Mononuclear cell (primary cell): ENCODE data around the gene USP50. TPM values are rescaled to one million over a fixed set of nuclear protein-coding genes. Genes with fewer than 3 reads are reported as not detected.
"Not testable (repeated sequence)": the region's sequence is repeated elsewhere in the genome, so short reads cannot be mapped to it uniquely, and the experiment has no call there.

Experiments used
- H3K27me3 ChIP-seq: 2 replicates; pipeline ENCODE4 v1.6.0; 2011; ENCODE audit warnings: low read length, control low read depth; ENCODE audit not compliant: insufficient read depth
- H3K4me1 ChIP-seq: 2 replicates; pipeline ENCODE4 v1.5.1; 2011; ENCODE audit warnings: mild to moderate bottlenecking, low read length, control low read depth; ENCODE audit not compliant: insufficient read depth
- H3K4me3 ChIP-seq: 2 replicates; pipeline ENCODE4 v1.5.1; 2011; ENCODE audit warnings: mild to moderate bottlenecking, low read length, moderate library complexity
- H3K9me3 ChIP-seq: 2 replicates; pipeline ENCODE4 v1.5.1; 2011; ENCODE audit warnings: low read depth, mild to moderate bottlenecking, control low read depth, low read length
- total RNA-seq: library from RNA; depleted of rRNA; stranded (reverse); fragments of >200 nt; gene quantifications from one replicate; pipeline ENCODE4 v1.2.3, GENCODE V29; 2012

USP50 gene
- 0.73 TPM for total RNA-seq

DNA sequence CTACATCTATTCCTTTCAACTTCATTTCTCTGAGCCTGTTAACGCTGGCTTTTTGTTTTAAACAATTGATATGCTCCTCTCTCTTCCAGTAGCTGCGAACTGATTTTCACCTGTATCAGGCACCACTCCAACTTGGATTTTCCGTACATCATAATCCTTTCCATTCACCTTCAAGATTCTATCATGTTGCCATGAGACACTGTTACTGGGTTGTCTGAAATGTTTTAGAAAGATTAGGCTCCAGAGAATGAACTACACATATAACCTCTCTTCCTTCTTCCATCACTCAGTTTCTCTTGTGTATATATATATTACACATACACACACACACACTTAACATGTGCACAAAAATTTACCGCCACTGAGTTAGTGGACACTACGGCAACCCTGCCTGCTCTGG is at the start of gene USP50:
Gene USP50 (minus strand): TSS at position 101 of the 400 bp plus-strand sequence. CDS start 141 bp downstream, outside the sequence.
- H3K27me3 ChIP-seq, result no peaks in the 10 kb centered on the region
- no peaks in the 10 kb centered on the region for H3K9me3 ChIP-seq
- H3K4me3 ChIP-seq, result no peak within 1 kb of the TSS
- H3K4me1 ChIP-seq, result no peaks in the 10 kb centered on the region

DNA sequence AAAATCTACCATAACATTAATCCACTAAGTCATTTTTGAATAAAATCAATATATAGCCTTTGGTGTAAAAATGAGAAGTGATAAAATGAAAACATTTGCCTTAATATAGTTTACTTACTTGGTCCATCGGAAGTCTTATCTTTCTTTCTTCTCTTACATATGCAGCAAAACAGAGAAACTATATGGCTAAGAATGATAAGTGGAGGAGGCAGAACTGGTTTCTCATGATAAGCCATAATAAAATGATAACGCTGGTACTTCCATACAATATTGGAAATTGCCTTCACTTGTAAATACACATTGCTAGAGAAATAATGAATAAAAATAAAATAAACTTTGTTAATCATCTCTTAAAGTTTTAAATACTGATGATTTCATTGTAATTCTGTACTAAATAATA is 47.8 kb upstream of the USP50 start:
- H3K27me3 ChIP-seq, result no peaks in the 10 kb centered on the region
- H3K9me3 ChIP-seq, result no peaks in the 10 kb centered on the region
- H3K4me1 ChIP-seq, result no peaks in the 10 kb centered on the region
- H3K4me3 ChIP-seq, result no peak overlapping the region

DNA sequence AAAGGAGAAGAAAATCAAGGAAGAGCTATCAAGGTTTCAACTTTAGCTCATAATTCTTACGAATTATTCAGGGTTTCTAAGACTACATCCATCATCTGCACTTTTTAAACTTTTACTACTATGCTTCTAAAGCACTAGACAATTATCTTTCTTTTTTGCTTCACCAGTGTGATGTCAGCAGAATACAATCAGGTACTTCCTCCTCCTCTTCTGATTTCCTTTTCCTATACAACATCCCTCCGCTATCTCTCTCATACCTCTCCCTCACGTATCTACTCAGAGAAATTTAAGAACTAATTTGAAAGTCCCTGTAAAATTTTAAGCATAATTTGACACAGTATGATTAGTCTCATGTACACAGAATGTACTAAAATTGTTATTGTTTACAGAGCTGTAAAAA is 47.3 kb upstream of the USP50 start:
- H3K4me1 ChIP-seq, result no peaks in the 10 kb centered on the region
- H3K4me3 ChIP-seq, result no peak overlapping the region
- no peaks in the 10 kb centered on the region for H3K9me3 ChIP-seq
- no peaks in the 10 kb centered on the region for H3K27me3 ChIP-seq

DNA sequence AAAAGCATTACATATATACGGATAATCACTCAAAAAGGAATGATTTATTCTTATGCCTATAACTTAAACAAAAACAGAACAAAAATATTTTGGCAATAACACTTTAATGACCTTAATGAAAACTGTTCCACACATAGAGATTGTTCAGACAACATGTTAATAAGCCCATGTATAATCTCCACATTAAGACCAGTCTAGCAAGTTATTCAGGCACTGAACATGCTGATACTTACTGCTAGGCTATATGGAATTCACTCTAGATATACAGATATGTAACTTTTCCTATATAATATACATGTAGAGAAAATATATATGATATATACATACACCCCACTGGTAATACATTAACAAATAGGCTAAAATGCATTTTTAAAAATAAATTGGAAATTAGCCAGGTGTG is 43.8 kb upstream of the USP50 start:
- no peaks in the 10 kb centered on the region for H3K27me3 ChIP-seq
- H3K4me1 ChIP-seq, result no peaks in the 10 kb centered on the region
- H3K4me3 ChIP-seq, result no peak overlapping the region
- H3K9me3 ChIP-seq, result no peaks in the 10 kb centered on the region

DNA sequence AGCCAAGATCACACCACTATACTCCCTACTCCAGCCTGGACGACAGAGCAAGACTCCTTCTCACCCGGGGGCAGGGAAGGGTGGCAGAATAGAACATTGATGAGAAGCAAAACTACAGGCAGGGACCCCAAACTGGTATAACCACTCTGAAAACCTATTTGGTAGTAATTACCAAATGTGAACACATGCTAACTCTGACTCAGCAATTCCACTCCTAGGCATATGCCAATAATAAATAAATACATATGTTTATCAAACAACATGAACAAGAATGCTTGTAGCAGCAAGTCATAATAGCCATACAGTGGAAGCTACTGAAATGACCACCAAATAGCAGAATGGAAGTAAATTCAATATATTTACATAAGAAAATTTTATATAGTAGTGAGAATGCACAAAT is 31.0 kb upstream of the USP50 start:
- Histone ChIP-seq H3K4me3 (no peak overlapping the region), H3K27me3 (no peaks in the 10 kb centered on the region), H3K4me1 (peaks cover 27% of the 10 kb centered on the region), H3K9me3 (no peaks in the 10 kb centered on the region)

DNA sequence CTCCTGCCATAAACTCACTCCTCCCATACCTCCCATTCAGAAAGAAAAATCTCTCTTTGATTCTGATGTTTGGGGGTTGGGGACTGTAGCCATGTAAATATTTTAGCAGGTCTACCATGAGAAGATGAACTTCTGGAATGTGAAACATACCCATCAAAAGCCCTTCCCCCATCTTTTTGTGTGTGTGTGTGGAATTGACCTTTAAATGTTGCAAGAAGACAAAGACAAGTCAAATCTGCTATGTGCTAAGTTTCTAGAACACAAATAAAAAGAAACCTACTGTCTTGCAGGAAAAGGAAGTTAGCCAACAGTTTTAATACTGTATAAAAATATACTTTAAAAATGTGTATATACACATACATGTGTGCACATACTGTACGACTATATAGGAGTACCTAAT is 29.7 kb upstream of the USP50 start:
- no peak overlapping the region for H3K4me3 ChIP-seq
- peaks cover 32% of the 10 kb centered on the region for H3K4me1 ChIP-seq
- H3K9me3 ChIP-seq, result no peaks in the 10 kb centered on the region
- H3K27me3 ChIP-seq, result no peaks in the 10 kb centered on the region

DNA sequence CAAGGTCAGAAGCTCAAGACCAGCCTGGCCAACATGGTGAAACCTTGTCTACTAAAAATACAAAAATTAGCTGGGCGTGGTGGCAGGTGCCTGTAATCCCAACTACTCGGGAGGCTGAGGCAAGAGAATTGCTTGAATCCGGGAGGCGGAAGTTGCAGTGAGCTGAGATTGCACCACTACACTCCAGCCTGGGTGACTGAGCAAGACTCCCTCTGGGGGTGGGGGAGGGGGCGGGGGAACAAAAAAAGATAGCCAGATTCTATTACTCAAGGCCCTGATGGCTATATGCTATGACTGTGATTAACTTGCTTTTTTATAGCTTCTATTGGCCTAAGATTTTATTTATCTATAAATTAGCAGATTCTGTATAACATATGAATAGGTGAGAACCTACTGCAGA is 27.4 kb upstream of the USP50 start:
- not testable (repeated sequence) for H3K9me3 ChIP-seq, H3K4me3 ChIP-seq, H3K27me3 ChIP-seq
- H3K4me1 ChIP-seq, result peaks cover 32% of the 10 kb centered on the region

DNA sequence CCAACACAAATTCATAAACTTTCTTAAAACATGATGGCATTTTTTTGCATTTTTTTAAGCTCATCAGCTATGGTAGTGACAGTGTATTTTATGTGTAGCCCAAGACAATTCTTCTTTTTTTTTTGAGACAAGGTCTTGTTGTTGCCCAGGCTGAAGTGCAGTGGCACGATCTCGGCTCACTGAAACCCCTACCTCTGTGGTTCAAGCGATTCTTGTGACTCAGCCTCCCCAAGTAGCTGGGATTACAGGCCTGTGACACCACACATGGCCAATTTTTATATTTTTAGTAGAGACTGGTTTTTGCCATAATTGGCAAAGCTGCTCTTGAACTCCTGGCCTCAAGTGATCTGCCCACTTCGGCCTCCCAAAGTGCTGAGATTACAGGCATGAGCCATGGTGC is 17.3 kb upstream of the USP50 start:
- H3K27me3 ChIP-seq, result no peaks in the 10 kb centered on the region
- no peak overlapping the region for H3K4me3 ChIP-seq
- no peaks in the 10 kb centered on the region for H3K4me1 ChIP-seq
- H3K9me3 ChIP-seq, result no peaks in the 10 kb centered on the region

DNA sequence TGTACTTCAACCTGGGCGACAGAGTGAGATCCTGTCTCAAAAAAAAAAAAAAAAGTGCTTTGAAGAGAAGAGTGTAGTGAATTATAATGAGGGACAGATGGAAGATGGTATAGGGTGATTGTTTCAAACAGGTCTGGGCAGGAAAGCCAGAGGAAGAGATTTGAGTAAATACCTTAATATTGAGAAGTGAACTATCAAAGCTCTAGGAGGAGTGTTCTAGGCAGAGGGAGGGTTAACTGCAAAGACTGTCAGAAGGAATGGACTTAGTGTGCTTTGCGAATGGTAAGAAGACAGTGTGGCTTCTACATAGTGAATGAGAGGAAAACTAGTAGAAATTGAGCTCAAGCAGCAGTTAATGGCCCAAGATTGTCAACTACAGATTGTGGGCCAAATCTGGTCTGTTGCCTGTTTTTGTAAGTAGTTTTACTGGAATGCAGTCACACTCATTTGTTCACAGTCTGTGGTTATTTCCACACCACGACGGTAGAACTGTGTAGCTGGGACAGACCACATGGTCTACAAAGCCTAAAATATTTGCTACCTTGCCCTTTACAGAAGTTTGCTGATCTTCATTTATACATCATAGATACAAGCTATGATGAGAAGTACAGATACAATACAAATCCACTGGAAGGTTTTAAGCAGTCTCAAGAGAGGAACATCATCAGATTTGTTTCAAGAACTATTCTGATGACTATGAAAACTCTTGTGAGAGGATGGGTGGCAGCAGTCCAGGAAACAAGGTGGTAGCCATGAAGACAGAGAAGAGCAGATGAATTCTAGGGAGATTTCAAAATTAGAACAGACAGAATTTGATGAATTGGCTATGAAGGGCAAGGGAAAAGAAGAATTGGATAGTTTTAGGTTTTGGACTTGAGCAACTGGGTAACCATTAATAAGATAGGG is 16.5 kb upstream of the USP50 start:
- H3K4me3 ChIP-seq, result no peak overlapping the region
- H3K9me3 ChIP-seq, result no peaks in the 10 kb centered on the region
- H3K4me1 ChIP-seq, result no peaks in the 10 kb centered on the region
- H3K27me3 ChIP-seq, result no peaks in the 10 kb centered on the region

DNA sequence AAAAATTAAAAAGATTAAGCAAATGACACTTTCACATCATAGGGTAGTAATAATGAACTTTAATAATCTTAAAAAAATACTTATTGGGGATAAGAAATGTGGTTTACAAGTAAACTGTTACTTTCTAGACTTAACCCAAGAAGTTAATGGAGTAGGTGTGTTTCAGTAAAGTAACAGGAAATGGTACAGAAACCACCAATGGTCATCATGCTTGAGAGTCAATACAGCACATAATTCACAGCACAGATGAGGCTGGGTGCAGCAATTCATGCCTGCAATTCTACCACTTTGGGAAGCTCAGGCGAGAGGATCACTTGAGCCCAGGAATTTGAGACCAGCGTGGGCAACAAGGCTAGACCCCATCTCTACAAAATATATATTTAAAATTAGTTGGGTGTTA is 11.5 kb upstream of the USP50 start:
- no peaks in the 10 kb centered on the region for H3K9me3 ChIP-seq
- no peaks in the 10 kb centered on the region for H3K27me3 ChIP-seq
- no peaks in the 10 kb centered on the region for H3K4me1 ChIP-seq
- H3K4me3 ChIP-seq, result no peak overlapping the region

DNA sequence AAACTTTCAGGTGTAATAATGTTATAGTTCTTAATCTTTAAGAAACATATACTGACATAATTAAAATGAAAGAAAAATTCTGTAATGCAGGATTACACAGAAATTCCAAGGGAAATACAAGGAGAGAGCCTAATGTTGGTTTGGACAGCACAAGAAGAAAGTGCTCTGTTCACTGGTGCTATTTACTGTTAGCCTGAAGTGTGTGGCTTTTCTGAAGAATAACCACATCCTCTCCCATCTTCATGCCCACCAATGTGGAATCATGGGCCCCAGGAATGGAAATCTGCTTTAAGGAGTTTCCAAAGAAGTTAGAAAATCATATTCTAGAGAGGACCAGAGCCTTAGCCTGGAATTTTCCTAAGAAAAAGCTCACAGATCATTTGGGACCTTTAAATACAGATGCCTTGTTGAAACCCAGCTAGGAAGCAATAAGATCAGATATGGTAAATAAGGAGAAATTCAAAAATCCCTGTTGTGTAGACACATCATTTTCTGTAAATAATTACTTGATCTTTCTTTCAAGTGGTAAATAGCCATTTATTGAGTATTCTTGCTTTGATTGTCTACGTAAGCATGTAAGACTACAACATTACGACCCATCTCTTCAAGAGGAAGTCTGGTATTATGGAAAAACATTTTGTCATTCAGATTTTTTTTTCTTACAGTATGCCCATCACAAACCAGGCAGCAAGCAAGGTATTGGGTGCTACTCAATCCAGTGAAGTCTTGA is 10.3 kb upstream of the USP50 start:
- Histone ChIP-seq H3K27me3 (no peaks in the 10 kb centered on the region), H3K4me3 (no peak overlapping the region), H3K4me1 (no peaks in the 10 kb centered on the region), H3K9me3 (no peaks in the 10 kb centered on the region)

DNA sequence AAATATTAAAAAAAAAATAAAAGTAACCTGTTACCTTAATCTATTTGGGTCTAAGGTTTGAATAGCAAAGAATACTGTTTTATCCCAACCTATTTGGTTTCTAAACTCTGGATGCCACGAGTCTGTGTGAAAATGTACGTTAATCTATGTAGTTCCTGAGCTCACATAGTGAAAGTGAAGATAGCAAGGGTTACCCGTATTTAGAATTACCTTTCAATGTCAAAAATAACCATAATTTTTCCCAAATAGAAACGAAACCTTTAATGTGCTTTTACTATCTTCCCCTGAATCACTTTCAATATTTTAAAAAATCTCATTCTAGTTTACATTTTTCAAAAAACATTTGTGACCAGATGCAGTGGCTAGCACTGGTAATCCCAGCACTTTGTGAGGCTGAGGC is 5.8 kb upstream of the USP50 start:
- H3K4me1 ChIP-seq, result no peaks in the 10 kb centered on the region
- H3K27me3 ChIP-seq, result no peaks in the 10 kb centered on the region
- no peak overlapping the region for H3K4me3 ChIP-seq
- H3K9me3 ChIP-seq, result no peaks in the 10 kb centered on the region

DNA sequence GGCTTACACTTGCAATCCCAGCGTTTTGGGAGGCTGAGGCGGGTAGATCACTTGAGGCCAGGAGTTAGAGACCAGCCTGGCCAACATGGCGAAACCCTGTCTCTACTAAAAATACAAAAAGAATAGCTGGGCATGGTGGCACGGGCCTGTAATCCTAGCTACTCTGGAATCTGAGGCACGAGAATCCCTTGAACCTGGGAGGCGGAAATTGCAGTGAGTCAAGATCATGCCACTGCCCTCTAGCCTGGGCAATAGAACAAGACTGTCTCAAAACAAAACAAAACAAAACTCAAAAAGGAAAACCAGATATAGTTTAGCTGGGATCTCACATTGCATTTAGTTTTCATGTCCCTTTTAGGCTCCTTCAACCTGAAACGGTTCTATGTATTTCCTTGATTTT is 2.9 kb upstream of the USP50 start:
- Histone ChIP-seq H3K4me1 (no peaks in the 10 kb centered on the region), H3K27me3 (no peaks in the 10 kb centered on the region), H3K9me3 (no peaks in the 10 kb centered on the region), H3K4me3 (no peak overlapping the region)

DNA sequence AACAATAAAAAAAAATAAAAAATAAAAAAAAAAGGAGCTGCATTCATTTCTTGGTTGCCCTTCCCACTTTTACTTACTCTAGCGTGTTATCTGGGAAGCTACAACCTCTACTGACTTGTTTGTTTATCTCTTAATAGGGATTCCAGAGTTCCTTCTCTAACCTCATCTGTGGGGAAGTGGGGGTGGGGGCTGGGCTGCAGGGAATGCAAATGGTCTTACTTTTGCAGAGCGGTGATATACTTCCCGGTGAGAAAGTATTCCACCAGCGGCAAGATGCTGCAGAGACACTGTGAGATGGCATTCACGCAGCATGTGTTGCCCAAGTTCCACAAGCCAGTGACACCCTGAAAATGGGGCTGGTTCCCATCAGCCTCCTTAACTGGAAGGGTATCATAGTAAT is 2.1 kb downstream of the USP50 start:
- Histone ChIP-seq H3K9me3 (no peaks in the 10 kb centered on the region), H3K4me3 (no peak overlapping the region), H3K27me3 (no peaks in the 10 kb centered on the region), H3K4me1 (no peaks in the 10 kb centered on the region)

DNA sequence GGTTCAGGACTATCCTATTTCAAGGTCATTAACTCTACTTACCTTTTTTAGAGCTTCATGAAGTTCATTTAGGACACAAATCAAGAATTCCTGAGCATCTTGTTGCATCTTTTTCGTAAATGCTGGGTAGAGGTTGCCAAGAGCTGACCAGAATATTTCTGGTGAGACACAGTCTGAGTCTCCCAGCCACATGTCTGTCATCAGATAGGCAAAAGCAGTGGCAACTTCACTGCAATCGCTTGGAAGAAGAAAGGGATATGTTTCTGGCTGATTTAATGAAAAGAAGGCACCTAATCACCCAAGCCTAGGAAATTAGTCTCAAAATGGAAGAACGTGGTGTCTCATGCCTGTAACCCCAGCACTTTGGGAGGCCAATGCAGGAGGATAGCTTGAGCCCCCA is 2.9 kb downstream of the USP50 start:
- Histone ChIP-seq H3K4me1 (no peaks in the 10 kb centered on the region), H3K9me3 (no peaks in the 10 kb centered on the region), H3K4me3 (no peak overlapping the region), H3K27me3 (no peaks in the 10 kb centered on the region)

DNA sequence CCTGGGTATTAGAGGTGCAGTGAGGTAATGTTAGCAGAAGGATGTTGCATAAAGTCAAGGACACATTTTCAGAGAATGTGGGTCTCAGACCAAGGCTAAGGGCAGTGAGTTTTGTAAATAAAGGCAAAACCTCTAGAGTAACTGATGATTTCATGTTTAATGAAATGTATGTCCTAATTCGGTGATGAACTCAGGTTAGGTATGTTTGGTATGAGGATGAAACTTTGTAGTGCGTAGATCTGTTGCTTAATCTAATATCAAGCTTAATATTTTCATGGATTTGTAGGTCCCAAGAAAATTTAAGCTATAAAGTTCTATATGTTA is 3.6 kb downstream of the USP50 start:
- no peak overlapping the region for H3K4me3 ChIP-seq
- H3K27me3 ChIP-seq, result no peaks in the 10 kb centered on the region
- H3K4me1 ChIP-seq, result no peaks in the 10 kb centered on the region
- H3K9me3 ChIP-seq, result no peaks in the 10 kb centered on the region
